ENCODE data around the gene LIPC. TPM values are rescaled to one million over a fixed set of nuclear protein-coding genes. Genes with fewer than 3 reads are reported as not detected.

Gene LIPC
- total and polyA plus RNA-seq, 10 of the 15 experiments (the other 5 are each of a cell fraction or from before 2014, with no cell fraction given): 0.06 to 0.31 (median 0.16) TPM; not detected in 1

- peaks cover 8% of the 10 kb centered on the region for H3K4me1 ChIP-seq (ENCODE audit: control insufficient read depth, insufficient read depth, low read length)
- CTCF ChIA-PET: no interaction called here
- ATAC-seq (no peak), DNase-seq (ENCODE audit: low read depth, low spot score) (no peak), FAIRE-seq (no peak)
- POLR2A ChIA-PET: interaction anchor here (0.9 kb wide), 1 partner anchor 24 kb away, joined by 4 read pairs; no protein-coding TSS in a partner anchor
- H3K36me3 ChIP-seq (ENCODE audit: control insufficient read depth in 2 of 2, insufficient read depth in 2 of 2, low read length in 1 of 2): no peaks in the 10 kb centered on the region
- RAD21 ChIA-PET (ENCODE audit: unreplicated experiment): interaction anchor here (0.6 to 1.2 kb wide), 2 partner anchors 29 to 49 kb away, joined by 3 read pairs; no protein-coding TSS in a partner anchor
- in situ Hi-C loops (cut with MboI): no loop called here
- H3K9me3 ChIP-seq (replicated peaks; ENCODE audit: control insufficient read depth, insufficient read depth, low read length): peaks cover 2% of the 10 kb centered on the region; the same call in 2 of the 3 replicates
- SMC1A ChIA-PET (ENCODE audit: uncharacterized antibody, unreplicated experiment): no interaction called here
- H3K27ac ChIP-seq (ENCODE audit: control insufficient read depth, insufficient read depth): no peak overlapping the region
- BruUV-seq (replicated peaks): no TSS peak
- no peak for TF ChIP-seq TAF1 (IDR thresholded peaks at IDR 0.05; ENCODE audit: borderline replicate concordance, low read depth, low read length)
- TF ChIP-seq FOS (IDR thresholded peaks at IDR 0.05; ENCODE audit: borderline replicate concordance, extremely low read depth, insufficient read length): no peak
- no peak for TF ChIP-seq POLR2AphosphoS2 (IDR thresholded peaks at IDR 0.05; ENCODE audit: low read depth, low read length)
- no peak for TF ChIP-seq PKNOX1 (IDR thresholded peaks at IDR 0.05)
- TF ChIP-seq, protein P1, sequence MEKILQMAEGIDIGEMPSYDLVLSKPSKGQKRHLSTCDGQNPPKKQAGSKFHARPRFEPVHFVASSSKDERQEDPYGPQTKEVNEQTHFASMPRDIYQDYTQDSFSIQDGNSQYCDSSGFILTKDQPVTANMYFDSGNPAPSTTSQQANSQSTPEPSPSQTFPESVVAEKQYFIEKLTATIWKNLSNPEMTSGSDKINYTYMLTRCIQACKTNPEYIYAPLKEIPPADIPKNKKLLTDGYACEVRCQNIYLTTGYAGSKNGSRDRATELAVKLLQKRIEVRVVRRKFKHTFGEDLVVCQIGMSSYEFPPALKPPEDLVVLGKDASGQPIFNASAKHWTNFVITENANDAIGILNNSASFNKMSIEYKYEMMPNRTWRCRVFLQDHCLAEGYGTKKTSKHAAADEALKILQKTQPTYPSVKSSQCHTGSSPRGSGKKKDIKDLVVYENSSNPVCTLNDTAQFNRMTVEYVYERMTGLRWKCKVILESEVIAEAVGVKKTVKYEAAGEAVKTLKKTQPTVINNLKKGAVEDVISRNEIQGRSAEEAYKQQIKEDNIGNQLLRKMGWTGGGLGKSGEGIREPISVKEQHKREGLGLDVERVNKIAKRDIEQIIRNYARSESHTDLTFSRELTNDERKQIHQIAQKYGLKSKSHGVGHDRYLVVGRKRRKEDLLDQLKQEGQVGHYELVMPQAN (conservative IDR thresholded peaks at IDR 0.05): no peak
- TF ChIP-seq POLR2AphosphoS5 (IDR thresholded peaks at IDR 0.05; ENCODE audit: low read length): no peak
- TF ChIP-seq RFX5 (IDR thresholded peaks at IDR 0.05; ENCODE audit: low read depth, low read length): no peak
- TF ChIP-seq MLLT1 (IDR thresholded peaks at IDR 0.05): no peak
- no peak overlapping the region for H2AFZ ChIP-seq (ENCODE audit: control insufficient read depth, low read depth, low read length)
- no peaks in the 10 kb centered on the region for H4K20me1 ChIP-seq (ENCODE audit: control insufficient read depth, insufficient read depth)
- no peaks in the 10 kb centered on the region for H3K27me3 ChIP-seq (replicated peaks in 1 of 2; ENCODE audit: control insufficient read depth in 2 of 2, insufficient read depth in 2 of 2, low read length in 1 of 2)
- H3K79me2 ChIP-seq (ENCODE audit: control insufficient read depth, insufficient read depth, low read length): no peaks in the 10 kb centered on the region
- no peak overlapping the region for H3K9ac ChIP-seq (ENCODE audit: control insufficient read depth, insufficient read depth, low read length)
- no peak overlapping the region for H3K4me3 ChIP-seq
- no peak overlapping the region for H3K4me2 ChIP-seq (ENCODE audit: control insufficient read depth, insufficient read depth)
- intact Hi-C loops (cut with micrococcal nuclease; ENCODE audit: unreplicated experiment): no loop called here
- WGBS (ENCODE audit: insufficient coverage, insufficient replicate concordance, low lambda C conversion rate, missing lambda C conversion rate): 75% methylated on average over 3 of the region's 3 CpGs
Measured at GRCh38 chr15:58415636-58416035, 16.2 kb upstream of the LIPC start.

Measured in GM12878 (cell line).